Activated CD8-positive, alpha-beta T cell treated with anti-CD3 and anti-CD28 coated beads for 36 hours (primary cell): ENCODE data around the gene ARHGAP9. TPM values are rescaled to one million over a fixed set of nuclear protein-coding genes. Genes with fewer than 3 reads are reported as not detected.

ENCODE experiments used
- ATAC-seq: fragments of 200-7000 bp; cut with Tn5 transposase; one replicate; pipeline ENCODE4 v1.10.0; 2021; ENCODE audit warnings: mild to moderate bottlenecking, moderate library complexity
- CTCF ChIA-PET: fragments of 350-600 bp; sonication (Branson Sonifier 250); formaldehyde crosslinking; loops from one replicate; lab custom pipeline; 2021; ENCODE audit warnings: antibody characterized with exemption; lab: Charles Lee
- POLR2A ChIA-PET: fragments of 350-600 bp; sonication (Branson Sonifier 250); formaldehyde crosslinking; loops from one replicate; lab custom pipeline; 2021; ENCODE audit warnings: antibody characterized with exemption; lab: Charles Lee
- DNase-seq: peaks from one replicate; pipeline ENCODE4 v3.0.0-alpha.2; 2020
- H3K27ac Mint-ChIP-seq: one replicate; pipeline ENCODE4 v1.8.0; 2021; ENCODE audit warnings: mild to moderate bottlenecking, mixed read lengths
- H3K27me3 Mint-ChIP-seq: one replicate; pipeline ENCODE4 v1.8.0; 2021; ENCODE audit warnings: mixed read lengths
- H3K36me3 Mint-ChIP-seq: one replicate; pipeline ENCODE4 v1.8.0; 2021; ENCODE audit warnings: low read depth, mixed read lengths
- H3K4me1 Mint-ChIP-seq: one replicate; pipeline ENCODE4 v1.8.0; 2021; ENCODE audit warnings: low read depth, mixed read lengths
- H3K4me3 Mint-ChIP-seq: one replicate; pipeline ENCODE4 v1.8.0; 2021; ENCODE audit warnings: mild to moderate bottlenecking, moderate library complexity, mixed read lengths
- H3K9me3 Mint-ChIP-seq: one replicate; pipeline ENCODE4 v1.8.0; 2021; ENCODE audit warnings: mixed read lengths
- CTCF ChIP-seq: fragments of 200-600 bp; IDR thresholded peaks from one replicate; pipeline ENCODE4 v1.8.0; 2022; ENCODE audit warnings: antibody characterized with exemption, mild to moderate bottlenecking
- intact Hi-C: fragments of 100-400 bp; cut with micrococcal nuclease; formaldehyde crosslinking; loops from one replicate; pipeline ENCODE4 v1.10.0; 2022
- total RNA-seq, 2 experiments: library from RNA; stranded (reverse); gene quantifications; one replicate each; pipeline ENCODE4 v1.2.3, GENCODE V29; 2021

ARHGAP9 gene
- total RNA-seq, result 100 to 1,000 TPM; 125 to 128 TPM

- peak; percentile 83 for DNase-seq
- ChIA-PET POLR2A (interaction anchor here (0.7 to 4.6 kb wide), 13 partner anchors 8 to 47 kb away, joined by 3 to 50 read pairs (median 5); partner anchors contain the start of genes DDIT3, GLI1, INHBE and MARS1), CTCF (interaction anchor here (0.8 to 9.9 kb wide), 5 partner anchors 12 to 41 kb away, joined by 3 to 152 read pairs (median 4); partner anchors contain the start of genes DDIT3, GLI1 and INHBE)
- Mint-ChIP-seq H3K36me3 (peaks cover 33% of the 10 kb centered on the region), H3K9me3 (no peaks in the 10 kb centered on the region), H3K27ac (peak within 1 kb of the TSS; percentile 99), H3K27me3 (no peaks in the 10 kb centered on the region), H3K4me1 (peaks cover 49% of the 10 kb centered on the region), H3K4me3 (peak within 1 kb of the TSS; percentile 89)
- peak; percentile 50 for ATAC-seq
- TF ChIP-seq CTCF, result no peak
- intact Hi-C loops, result loop anchor here (5.0 kb wide), 1 partner anchor 43 kb away; the partner anchor contains the start of genes DDIT3 and MBD6
Observed at GRCh38 chr12:57479376-57480115, at the start of gene ARHGAP9. Gene ARHGAP9 (minus strand): TSS chr12:57479866. CDS start chr12:57479406, 460 bp downstream.

GRCh38 chr12:57528831-57529555 is 49.3 kb upstream of the ARHGAP9 start:
- CTCF ChIA-PET, result no interaction called here
- intact Hi-C loops, result no loop called here
- POLR2A ChIA-PET, result interaction anchor here (1.1 to 6.9 kb wide), 3 partner anchors 8 to 46 kb away, joined by 3 to 46 read pairs (median 5); partner anchors contain the start of gene DDIT3

DNA sequence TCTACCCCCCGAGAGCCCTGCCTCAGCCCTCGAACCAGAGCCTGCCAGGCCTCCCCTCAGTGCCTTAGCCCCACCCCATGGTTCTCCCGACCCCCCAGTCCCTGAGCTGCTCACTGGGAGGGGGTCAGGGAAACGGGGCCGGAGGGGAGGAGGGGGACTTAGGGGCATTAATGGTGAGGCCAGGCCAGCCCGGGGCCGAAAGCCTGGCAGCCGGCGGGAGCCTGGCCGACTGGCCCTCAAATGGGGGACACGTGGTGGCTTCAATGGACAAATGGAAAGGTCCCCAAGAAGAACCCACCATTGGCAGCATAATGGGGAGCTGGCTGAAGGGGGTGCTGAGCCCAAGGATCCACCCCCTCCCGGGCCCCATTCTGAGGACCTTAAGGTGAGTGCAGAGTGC is 48.5 kb upstream of the ARHGAP9 start:
- POLR2A ChIA-PET, result interaction anchor here (6.9 kb wide), 1 partner anchor 12 kb away, joined by 46 read pairs; no protein-coding TSS in a partner anchor
- Mint-ChIP-seq H3K9me3 (no peaks in the 10 kb centered on the region), H3K4me3 (no peak overlapping the region), H3K4me1 (peaks cover 27% of the 10 kb centered on the region), H3K27ac (no peak overlapping the region), H3K36me3 (peaks cover 23% of the 10 kb centered on the region), H3K27me3 (no peaks in the 10 kb centered on the region)
- no peak for ATAC-seq
- intact Hi-C loops, result no loop called here
- no peak for TF ChIP-seq CTCF
- no peak for DNase-seq
- CTCF ChIA-PET, result no interaction called here

More at GRCh38 chr12:57528831-57529555, 49.3 kb upstream of the ARHGAP9 start:
- Mint-ChIP-seq H3K4me1 (peaks cover 19% of the 10 kb centered on the region), H3K27ac (peak overlapping the region; percentile 10), H3K27me3 (no peaks in the 10 kb centered on the region), H3K9me3 (no peaks in the 10 kb centered on the region), H3K4me3 (no peak overlapping the region), H3K36me3 (peaks cover 23% of the 10 kb centered on the region)
- TF ChIP-seq CTCF, result no peak
- ATAC-seq (no peak), DNase-seq (no peak)

DNA sequence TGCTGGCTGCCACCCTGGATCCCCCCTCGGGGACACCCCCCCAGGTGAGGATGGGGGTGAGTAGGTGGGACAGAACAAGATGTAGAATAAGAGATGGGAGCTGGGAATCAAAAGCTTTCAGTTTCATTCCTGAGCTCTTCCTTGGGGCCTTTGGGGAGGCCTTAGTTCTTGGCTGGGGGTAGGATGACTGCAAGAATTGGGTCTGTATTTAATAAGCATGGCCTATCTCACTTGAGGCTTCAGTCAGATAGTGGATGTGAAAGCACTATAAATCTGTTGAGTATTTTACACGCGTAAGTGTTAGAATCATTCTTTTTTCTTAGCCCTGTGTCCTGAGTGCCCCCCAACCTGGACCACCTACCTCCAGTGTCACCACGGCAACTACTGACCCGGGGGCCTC is 47.5 kb upstream of the ARHGAP9 start:
- ChIA-PET CTCF (no interaction called here), POLR2A (interaction anchor here (0.7 to 6.9 kb wide), 5 partner anchors 10 to 1260 kb away, joined by 3 to 46 read pairs (median 4); partner anchors contain the start of genes ARHGAP9 and DCTN2)
- no peak for ATAC-seq
- no peak for DNase-seq
- H3K4me3 Mint-ChIP-seq, result no peak overlapping the region
- H3K9me3 Mint-ChIP-seq, result no peaks in the 10 kb centered on the region
- no peaks in the 10 kb centered on the region for H3K27me3 Mint-ChIP-seq
- intact Hi-C loops, result no loop called here
- H3K36me3 Mint-ChIP-seq, result peaks cover 23% of the 10 kb centered on the region
- TF ChIP-seq CTCF, result no peak
- H3K4me1 Mint-ChIP-seq, result peaks cover 29% of the 10 kb centered on the region
- peak overlapping the region; percentile 46 for H3K27ac Mint-ChIP-seq
